ENCODE results near the gene NAA20.

The NAA20 gene

GRCh38 chr20:19970256-19970765 lies 46.9 kb upstream of the NAA20 start:
- TF ChIP-seq CTCF (IDR thresholded peaks at IDR 0.05; ENCODE audit: borderline replicate concordance, insufficient read depth, low read depth, low read length), result no peak
- no peak overlapping the region for H3K4me3 ChIP-seq (ENCODE audit: low read depth, low read length)

- no peak overlapping the region for H3K4me3 ChIP-seq (ENCODE audit: low read depth, low read length)
- TF ChIP-seq CTCF (IDR thresholded peaks at IDR 0.05; ENCODE audit: borderline replicate concordance, insufficient read depth, low read depth, low read length), result no peak
Observed at GRCh38 chr20:19971116-19971515, 46.0 kb upstream of the NAA20 start.

GRCh38 chr20:19973961-19974629 lies 43.1 kb upstream of the NAA20 start:
- no peak for TF ChIP-seq CTCF (IDR thresholded peaks at IDR 0.05; ENCODE audit: borderline replicate concordance, insufficient read depth, low read depth, low read length)
- H3K4me3 ChIP-seq (ENCODE audit: low read depth, low read length), result no peak overlapping the region

GRCh38 chr20:19974630-19975435 lies 42.3 kb upstream of the NAA20 start:
- no peak overlapping the region for H3K4me3 ChIP-seq (ENCODE audit: low read depth, low read length)
- no peak for TF ChIP-seq CTCF (IDR thresholded peaks at IDR 0.05; ENCODE audit: borderline replicate concordance, insufficient read depth, low read depth, low read length)

- TF ChIP-seq CTCF (IDR thresholded peaks at IDR 0.05; ENCODE audit: borderline replicate concordance, insufficient read depth, low read depth, low read length), result no peak
- no peak overlapping the region for H3K4me3 ChIP-seq (ENCODE audit: low read depth, low read length)
Observed at GRCh38 chr20:19975436-19975799, 41.7 kb upstream of the NAA20 start.

- no peak overlapping the region for H3K4me3 ChIP-seq (ENCODE audit: low read depth, low read length)
- TF ChIP-seq CTCF (IDR thresholded peaks at IDR 0.05; ENCODE audit: borderline replicate concordance, insufficient read depth, low read depth, low read length), result no peak
Observed at GRCh38 chr20:19975901-19976300, 41.3 kb upstream of the NAA20 start.
